Measurements from ENCODE around the gene BTD.
"Not testable (repeated sequence)": the region's sequence is repeated elsewhere in the genome, so short reads cannot be mapped to it uniquely, and the experiment has no call there.

The BTD gene

GRCh38 chr3:15602816-15603215 is 1.3 kb downstream of the BTD start:
- not testable (repeated sequence) for DNase-seq (ENCODE audit: low read depth in 2 of 2)

DNA sequence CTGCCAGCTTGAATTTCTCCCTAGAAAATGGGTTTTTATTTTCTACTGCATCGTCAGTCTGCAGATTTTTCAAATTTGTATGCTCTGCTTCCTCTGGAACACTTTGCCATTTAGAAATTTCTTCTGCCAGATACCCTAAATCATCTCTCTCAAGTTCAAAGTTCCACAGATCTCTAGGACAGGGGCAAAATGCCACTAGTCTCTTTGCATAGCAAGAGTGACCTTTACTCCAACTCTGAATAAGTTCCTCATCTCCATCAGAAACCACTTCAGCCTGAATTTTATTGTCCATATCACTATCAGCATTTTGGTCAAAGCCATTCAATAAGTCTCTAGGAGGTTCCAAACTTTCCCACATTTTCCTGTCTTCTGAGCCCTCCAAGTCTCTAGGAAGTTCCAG is 3.0 kb downstream of the BTD start:
- DNase-seq (ENCODE audit: low read depth in 2 of 2): not testable (repeated sequence)

DNA sequence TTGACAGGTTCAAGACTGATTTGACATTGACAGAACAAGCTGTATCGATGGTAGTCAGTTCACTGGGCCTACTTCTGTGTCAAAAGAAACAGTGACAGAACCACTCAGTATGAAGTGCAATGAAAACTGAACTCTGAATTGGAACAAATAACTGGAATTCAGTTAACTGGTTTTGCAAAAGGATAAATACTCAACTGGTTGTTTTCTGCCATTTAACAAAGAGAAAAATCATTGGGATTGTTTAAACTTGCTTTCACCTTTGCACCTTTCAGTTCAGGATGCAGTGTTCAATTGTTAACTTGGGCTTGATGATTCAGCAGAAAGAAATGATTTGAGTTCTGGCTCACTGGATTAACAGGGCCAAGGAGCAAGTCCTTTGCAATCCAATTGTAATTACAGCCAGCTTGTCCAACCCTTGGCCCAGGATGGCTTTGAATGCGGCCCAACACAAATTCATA is 4.9 kb downstream of the BTD start:
- DNase-seq (ENCODE audit: low read depth in 2 of 2): no peak

DNA sequence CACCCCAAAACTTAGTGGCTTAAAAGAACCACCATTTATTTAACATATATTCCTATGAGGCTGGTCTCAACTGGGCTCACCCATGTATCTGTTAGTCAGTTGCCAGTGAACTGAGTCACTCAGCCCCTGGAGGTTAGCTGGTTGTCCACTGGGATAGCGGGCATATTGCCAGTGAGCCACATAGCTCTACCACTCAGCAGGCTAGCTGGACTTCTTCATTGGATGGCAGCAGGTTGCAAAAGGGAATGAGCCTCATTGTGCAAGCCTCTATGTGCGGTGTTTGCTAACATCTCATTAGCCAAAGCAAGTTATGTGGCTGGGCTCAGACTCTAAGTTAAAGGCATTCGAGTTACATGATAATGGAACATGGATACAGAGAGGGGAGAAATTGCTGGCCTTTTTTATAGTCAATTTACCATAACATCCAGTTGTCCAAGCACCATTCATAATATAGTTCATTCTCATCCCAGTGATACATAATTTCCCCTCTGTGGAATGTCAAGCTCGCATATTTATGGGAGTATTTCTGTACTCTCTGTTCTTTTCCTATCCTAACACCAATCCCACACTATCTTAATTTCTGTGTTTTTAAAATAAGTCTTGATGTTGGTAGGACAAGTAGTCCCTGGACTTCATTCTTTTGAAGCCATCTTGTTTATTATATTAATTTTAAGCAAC is 8.7 kb downstream of the BTD start:
- DNase-seq (ENCODE audit: low read depth in 2 of 2): no peak

DNA sequence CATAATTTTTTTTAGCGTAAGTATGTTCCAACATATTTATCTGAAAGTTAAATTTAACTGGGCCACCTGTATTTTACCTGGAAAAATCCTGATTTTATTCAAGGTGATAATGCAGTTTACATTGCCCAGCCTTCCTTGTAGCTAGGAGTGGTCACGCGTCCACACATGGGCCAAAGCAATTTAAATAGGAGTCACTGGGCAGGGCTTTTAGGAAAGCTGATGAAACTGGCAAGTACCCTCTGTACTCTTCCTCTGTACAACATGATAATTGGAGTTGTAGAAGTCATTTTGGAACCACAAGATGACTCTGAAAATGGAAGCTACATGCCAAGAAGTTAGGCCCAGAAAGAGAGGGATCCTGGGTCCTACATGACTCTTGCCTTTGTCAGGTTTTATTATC is 9.5 kb downstream of the BTD start:
- DNase-seq (ENCODE audit: low read depth in 2 of 2): no peak

- DNase-seq (ENCODE audit: low read depth in 2 of 2): no peak
Measured at GRCh38 chr3:15612001-15612400, 10.5 kb downstream of the BTD start.

DNA sequence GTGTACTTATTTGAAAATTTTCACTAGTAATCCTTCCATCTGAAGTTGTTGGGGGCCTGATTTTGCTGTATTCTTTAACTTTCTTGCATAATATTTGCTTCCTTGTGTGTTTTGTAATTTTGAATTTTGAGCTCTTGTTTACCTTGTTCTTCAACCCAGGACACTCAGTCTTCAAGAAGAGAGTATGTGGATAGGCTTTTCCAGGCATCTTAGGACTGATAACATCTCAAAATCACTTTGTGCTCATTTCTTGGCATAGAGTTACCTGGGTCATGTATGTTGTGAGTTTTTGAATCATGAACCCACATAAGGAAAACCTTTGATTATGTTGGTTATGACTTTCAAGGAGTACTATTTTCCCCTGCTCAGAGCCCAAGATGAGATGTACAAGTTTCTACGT is 13.4 kb downstream of the BTD start:
- no peak for DNase-seq (ENCODE audit: low read depth in 2 of 2)

- DNase-seq (ENCODE audit: low read depth in 2 of 2): no peak
Measured at GRCh38 chr3:15616053-15616452, 14.5 kb downstream of the BTD start.

DNA sequence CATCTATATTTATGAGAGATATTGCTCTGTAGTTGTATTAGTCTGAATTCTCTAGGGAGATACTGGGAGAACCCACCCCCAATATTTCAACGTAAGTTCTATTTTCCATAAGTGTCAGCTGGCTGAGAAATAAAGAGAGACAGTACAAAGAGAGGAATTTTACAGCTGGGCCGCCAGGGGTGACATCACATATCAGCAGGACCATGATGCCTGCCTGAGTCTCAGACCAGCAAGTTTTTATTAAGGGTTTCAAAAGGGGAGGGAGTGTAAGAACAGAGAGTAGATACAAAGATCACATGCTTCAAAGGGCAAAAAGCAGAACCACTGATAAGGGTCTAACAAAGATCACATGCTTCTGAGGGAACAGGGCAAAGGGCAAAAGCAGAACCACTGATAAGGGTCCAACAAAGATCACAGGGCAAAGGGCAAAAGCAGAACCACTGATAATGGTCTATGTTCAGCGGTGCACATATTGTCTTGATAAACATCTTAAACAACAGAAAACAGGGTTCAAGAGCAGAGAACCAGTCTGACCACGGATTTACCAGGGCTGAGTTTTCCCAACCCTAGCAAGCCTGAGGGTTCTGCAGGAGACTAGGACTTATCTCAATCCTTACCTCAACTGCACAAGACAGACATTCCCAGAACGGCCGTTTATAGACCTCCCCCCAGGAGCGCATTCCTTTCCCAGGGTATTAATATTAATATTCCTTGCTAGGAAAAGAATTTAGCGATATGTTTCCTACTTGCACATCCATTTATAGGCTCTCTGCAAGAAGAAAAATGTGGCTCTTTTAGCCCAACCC is 18.3 kb downstream of the BTD start:
- not testable (repeated sequence) for DNase-seq (ENCODE audit: low read depth in 2 of 2)

GRCh38 chr3:15623535-15624440 is 22.2 kb downstream of the BTD start:
- no peak for DNase-seq (ENCODE audit: low read depth in 2 of 2)

DNA sequence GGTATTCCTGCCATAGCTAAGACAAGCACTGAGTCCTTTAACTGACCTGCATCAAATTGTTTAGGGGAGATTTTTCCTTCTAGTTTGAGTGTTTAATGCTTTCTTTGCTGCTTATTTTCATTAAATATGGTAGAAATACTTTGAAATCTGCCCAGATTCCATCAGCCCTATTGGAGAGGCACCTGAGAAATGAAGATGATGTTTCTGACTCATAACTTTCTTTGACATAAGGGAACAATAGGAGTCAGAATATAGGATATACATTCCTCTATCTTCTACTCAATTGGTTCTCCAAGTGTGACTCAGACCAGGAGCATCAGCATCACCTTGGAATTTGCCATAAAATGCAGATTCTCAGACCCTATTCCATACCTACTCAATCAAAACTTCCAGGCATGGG is 27.4 kb downstream of the BTD start:
- DNase-seq (ENCODE audit: low read depth in 2 of 2): no peak

GRCh38 chr3:15629860-15630597 is 28.5 kb downstream of the BTD start:
- peak in 1 of 2 donors; percentile 26 for DNase-seq (ENCODE audit: low read depth in 2 of 2)

DNA sequence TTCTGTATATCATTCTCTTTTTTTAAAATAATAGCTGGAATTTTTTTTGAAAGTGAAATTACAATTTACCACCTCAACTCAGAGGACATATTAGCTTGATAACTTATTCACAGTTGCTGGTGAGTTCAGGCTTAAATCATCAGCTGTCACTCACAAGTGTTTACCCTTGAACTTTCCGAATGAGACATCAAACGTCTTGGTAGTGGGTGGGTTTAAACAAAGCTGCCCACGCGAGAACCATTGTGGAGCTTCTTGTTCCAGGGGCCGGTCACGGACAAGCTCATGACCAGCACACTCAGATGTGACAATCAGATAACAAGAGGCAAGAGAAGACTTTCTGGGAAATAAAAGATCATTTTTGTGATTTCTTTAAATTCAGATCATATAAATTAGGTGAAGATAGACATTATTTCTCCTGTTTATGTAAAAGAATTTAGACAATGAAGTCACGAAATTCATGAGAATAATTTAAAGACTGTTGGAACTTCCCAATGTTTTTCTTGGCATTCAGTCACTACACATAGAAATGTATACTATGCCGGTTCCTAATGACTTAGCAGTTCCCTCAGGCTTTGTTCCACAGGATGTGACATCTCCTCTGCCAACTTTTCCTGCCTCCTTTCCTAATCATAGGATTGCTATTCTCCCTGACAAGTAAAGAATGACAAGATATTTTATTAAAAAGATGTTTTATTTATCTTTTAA is 29.3 kb downstream of the BTD start:
- no peak for DNase-seq (ENCODE audit: low read depth in 2 of 2)

DNA sequence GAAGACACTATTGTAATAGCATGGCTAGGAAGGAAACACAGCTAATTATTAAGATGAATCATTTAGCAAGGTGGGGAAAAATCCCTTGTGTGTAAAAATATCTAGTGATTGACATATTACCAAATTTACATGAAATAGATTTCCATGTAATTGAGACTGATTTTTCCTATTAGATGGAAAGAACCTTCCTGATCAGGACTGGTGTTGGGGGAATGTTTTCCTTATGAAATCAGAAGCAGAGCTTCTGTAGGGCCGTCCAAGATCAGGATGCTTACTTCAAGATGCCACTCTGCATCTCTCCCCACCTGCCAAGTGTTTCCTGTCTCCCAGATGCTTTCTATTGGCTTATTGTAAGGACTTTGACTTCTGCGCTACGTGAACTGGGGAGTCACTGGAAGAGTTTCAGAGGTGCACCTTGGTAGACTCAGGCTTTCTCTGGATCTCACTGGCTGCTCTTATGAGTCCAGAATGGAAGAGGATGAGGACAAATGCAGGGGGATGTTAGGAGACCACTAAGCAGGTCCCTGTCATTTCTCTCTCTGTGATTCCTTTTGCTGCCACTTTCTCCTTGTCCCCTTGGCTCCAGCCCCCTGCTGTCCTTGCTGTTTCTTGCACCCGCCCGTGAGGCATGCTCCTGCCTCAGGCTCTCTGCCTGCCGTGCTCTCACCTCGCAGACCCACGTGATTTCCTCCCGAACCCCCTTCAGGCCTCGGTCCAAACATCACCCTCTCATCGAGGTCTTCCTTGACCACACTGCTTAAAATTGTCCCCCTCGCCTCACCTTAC is 30.1 kb downstream of the BTD start:
- DNase-seq (ENCODE audit: low read depth in 2 of 2): no peak

DNA sequence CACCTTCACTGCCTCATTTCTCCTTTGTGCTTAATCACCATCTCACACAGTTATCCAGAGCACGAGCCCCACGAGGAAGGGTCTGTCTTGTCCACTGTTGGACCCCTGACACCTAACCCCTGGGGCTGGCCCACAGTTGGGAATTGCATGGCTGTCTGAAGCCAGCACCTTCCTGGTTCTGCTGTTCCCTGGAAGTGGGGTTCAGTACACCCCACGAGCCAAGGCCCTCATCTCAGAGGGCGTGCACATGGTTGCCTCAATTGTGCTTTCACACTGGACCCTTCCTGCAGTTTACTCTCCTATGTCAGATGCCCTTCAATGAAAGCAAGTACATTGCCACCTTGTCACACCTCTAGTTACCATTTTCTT is 30.7 kb downstream of the BTD start:
- DNase-seq (ENCODE audit: low read depth in 2 of 2): no peak

DNA sequence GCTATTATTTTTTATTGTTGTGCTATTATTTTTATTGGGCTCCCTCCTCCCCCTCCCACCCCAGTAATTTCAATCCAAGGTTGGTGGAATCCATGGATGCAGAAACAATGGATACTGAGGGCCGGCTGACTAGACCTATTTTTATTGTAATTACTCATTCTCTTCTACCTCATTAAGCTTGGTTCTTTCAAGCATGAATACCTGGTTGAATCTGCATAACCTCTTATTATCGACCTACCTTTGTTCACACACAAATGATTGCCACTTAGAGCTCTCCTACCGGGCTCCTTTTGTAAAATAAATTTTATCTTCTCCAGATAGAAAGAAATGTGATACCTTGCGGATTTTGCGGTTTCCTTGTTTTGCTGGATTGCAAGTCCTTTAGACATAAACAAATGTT is 31.6 kb downstream of the BTD start:
- DNase-seq (ENCODE audit: low read depth in 2 of 2): no peak

GRCh38 chr3:15633766-15634598 is 32.4 kb downstream of the BTD start:
- DNase-seq (ENCODE audit: low read depth in 2 of 2): no peak

DNA sequence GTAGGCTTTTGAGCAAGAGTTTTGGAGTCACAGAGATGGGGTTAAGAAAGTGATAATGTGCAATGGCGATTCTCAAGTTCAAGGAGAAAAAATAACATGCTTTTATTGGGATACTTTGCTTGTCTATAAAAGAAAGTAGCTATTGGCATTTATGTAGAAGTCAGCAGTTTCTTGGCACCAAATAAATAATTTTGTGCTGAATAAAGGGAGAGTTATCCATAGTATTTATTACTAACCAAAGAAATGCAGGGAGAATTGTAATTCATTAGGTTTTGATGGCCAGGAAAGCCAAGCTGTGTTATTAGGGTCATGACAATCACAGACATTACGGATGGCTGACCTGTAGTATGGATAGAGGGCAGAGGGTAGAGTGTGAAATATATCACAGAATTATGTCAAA is 33.1 kb downstream of the BTD start:
- DNase-seq (ENCODE audit: low read depth in 2 of 2): no peak

DNA sequence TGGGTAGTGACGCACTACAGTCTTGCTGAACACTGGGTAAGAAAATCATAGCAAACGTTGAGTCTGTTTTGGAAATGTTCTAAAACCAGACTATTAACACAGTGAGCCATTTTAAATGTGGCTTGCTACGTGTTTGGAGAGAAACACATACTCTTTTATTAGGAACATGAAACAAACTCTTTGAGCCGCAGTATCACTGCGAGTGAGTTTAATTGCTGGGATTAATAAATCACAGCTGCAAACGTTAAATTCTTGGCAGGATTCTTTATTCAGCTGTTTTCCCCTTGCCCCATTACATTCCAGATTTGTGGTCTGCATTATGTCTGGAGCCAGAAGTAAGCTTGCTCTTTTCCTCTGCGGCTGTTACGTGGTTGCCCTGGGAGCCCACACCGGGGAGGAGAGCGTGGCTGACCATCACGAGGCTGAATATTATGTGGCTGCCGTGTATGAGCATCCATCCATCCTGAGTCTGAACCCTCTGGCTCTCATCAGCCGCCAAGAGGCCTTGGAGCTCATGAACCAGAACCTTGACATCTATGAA is 33.6 kb downstream of the BTD start:
- no peak for DNase-seq (ENCODE audit: low read depth in 2 of 2)
